Activated CD4-positive, alpha-beta memory T cell treated with anti-CD3 and anti-CD28 coated beads for 36 hours (primary cell): ENCODE results near the gene KLF3. TPM values are rescaled to one million over a fixed set of nuclear protein-coding genes. Genes with fewer than 3 reads are reported as not detected.

Source experiments
- CTCF ChIA-PET: fragments of 350-600 bp; sonication (Branson Sonifier 250); formaldehyde crosslinking; loops from one replicate; lab custom pipeline; 2021; ENCODE audit warnings: antibody characterized with exemption, inconsistent platforms; lab: Charles Lee
- POLR2A ChIA-PET: fragments of 350-600 bp; sonication (Branson Sonifier 250); formaldehyde crosslinking; loops from one replicate; lab custom pipeline; 2021; ENCODE audit warnings: antibody characterized with exemption; lab: Charles Lee
- DNase-seq: peaks from one replicate; pipeline ENCODE4 v3.0.0-alpha.2; 2020
- H3K27ac Mint-ChIP-seq: one replicate; pipeline ENCODE4 v1.8.0; 2021; ENCODE audit warnings: mixed read lengths
- H3K27me3 Mint-ChIP-seq: one replicate; pipeline ENCODE4 v1.8.0; 2021; ENCODE audit warnings: mixed read lengths
- H3K36me3 Mint-ChIP-seq: one replicate; pipeline ENCODE4 v1.8.0; 2021; ENCODE audit warnings: mixed read lengths
- H3K4me1 Mint-ChIP-seq: one replicate; pipeline ENCODE4 v1.8.0; 2021; ENCODE audit warnings: low read depth, mixed read lengths
- H3K4me3 Mint-ChIP-seq: one replicate; pipeline ENCODE4 v1.8.0; 2021; ENCODE audit warnings: mild to moderate bottlenecking, mixed read lengths
- H3K9me3 Mint-ChIP-seq: one replicate; pipeline ENCODE4 v1.8.0; 2021; ENCODE audit warnings: mixed read lengths
- intact Hi-C: fragments of 100-400 bp; cut with micrococcal nuclease; formaldehyde crosslinking; loops from one replicate; pipeline ENCODE4 v1.15.1; 2023
- total RNA-seq, 2 experiments: library from RNA; stranded (reverse); gene quantifications; one replicate each; pipeline ENCODE4 v1.2.3, GENCODE V29; 2021

The KLF3 gene
- total RNA-seq, 2 experiments from 2014 or later = 9.1 to 9.9 TPM

DNA sequence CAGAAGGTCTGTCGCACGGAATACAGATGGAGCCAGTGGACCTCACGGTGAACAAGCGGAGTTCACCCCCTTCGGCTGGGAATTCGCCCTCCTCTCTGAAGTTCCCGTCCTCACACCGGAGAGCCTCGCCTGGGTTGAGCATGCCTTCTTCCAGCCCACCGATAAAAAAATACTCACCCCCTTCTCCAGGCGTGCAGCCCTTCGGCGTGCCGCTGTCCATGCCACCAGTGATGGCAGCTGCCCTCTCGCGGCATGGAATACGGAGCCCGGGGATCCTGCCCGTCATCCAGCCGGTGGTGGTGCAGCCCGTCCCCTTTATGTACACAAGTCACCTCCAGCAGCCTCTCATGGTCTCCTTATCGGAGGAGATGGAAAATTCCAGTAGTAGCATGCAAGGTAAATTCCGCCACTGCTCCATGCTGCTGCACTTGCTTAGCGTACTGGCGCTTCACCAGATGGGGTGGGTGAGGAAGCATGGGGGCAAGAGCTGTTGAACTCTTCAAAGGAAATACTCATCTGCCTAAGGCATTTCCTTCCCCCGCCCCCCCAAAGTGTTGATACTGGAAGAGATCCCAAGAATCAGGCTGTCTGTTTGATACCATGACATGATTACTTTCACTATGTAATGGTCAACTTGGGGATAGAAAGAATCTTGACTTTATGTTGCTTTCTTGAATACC, 24.8 kb downstream of the KLF3 start:
- H3K4me1 Mint-ChIP-seq = peaks cover 45% of the 10 kb centered on the region
- no peaks in the 10 kb centered on the region for H3K27me3 Mint-ChIP-seq
- no peaks in the 10 kb centered on the region for H3K9me3 Mint-ChIP-seq
- peaks cover 23% of the 10 kb centered on the region for H3K36me3 Mint-ChIP-seq
- H3K27ac Mint-ChIP-seq = no peak overlapping the region
- no peak for DNase-seq
- no peak overlapping the region for H3K4me3 Mint-ChIP-seq
- ChIA-PET CTCF (interaction anchor here (0.8 kb wide), 1 partner anchor 509 kb away, joined by 3 read pairs; no protein-coding TSS in a partner anchor), POLR2A (no interaction called here)
- intact Hi-C loops = no loop called here

DNA sequence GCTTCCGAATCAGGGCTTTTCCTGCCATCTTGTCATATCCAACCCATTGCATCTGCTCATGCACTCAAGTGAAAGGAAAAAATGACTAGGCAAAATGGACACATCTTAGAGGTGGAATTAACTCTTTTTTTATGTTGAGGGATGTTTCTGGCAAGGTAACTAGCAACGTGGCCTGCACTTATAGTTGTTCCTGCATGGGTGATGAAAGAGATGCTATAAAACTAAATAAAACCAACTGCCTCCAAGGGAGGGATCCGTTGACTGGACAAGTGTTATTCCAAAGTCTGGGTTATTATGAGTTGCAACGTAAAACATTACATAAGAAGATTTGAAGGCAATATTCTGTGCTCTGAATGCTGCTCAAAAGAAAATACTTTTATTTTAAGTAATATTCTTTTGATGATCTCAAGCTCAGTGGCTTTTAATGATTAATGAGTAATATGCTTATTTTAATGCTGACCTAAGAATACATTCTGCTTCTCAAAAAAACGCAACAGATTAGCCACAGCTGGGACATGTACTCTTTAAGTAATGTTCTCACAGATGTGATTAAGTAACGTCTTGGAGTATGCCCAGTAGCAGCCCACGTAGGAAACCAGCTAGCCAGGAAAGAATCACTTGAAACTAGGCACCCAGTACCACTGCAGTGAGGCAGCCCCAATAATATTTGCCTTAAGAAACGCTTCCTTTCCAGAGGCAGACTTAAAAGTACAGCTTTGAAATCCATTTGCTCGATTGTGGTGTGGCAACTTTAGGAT, 27.4 kb downstream of the KLF3 start:
- intact Hi-C loops = no loop called here
- no peak overlapping the region for H3K4me3 Mint-ChIP-seq
- ChIA-PET CTCF (interaction anchor here (0.7 to 1.2 kb wide), 3 partner anchors 39 to 68 kb away, joined by 3 to 4 read pairs (median 4); no protein-coding TSS in a partner anchor), POLR2A (no interaction called here)
- H3K27me3 Mint-ChIP-seq = no peaks in the 10 kb centered on the region
- DNase-seq = no peak
- H3K4me1 Mint-ChIP-seq = peaks cover 22% of the 10 kb centered on the region
- peaks cover 37% of the 10 kb centered on the region for H3K36me3 Mint-ChIP-seq
- no peak overlapping the region for H3K27ac Mint-ChIP-seq
- no peaks in the 10 kb centered on the region for H3K9me3 Mint-ChIP-seq

DNA sequence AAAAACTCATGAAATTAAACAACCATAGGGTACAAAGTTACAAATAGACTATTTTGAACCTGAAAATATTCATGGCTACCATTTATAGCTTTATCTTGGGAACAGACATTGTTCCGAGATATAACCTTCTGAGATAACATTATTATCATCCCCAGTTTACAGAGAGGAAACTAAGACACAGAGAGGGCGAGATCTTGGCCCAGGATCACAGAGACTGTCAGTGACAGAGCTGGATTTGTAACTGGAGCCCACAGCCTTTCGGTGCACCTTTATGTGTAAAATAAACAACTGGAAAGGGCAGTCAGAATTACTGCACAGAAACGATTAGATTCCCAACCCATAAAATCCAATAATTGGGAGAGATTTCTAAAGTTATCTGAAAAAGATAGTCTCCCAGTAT, 28.4 kb downstream of the KLF3 start:
- Mint-ChIP-seq H3K27me3 (no peaks in the 10 kb centered on the region), H3K36me3 (peaks cover 43% of the 10 kb centered on the region), H3K4me3 (no peak overlapping the region), H3K4me1 (peaks cover 13% of the 10 kb centered on the region), H3K9me3 (no peaks in the 10 kb centered on the region), H3K27ac (no peak overlapping the region)
- DNase-seq = no peak
- CTCF ChIA-PET = interaction anchor here (0.7 to 2.4 kb wide), 4 partner anchors 38 to 512 kb away, joined by 3 to 11 read pairs (median 4); no protein-coding TSS in a partner anchor
- intact Hi-C loops = no loop called here
- POLR2A ChIA-PET = no interaction called here

GRCh38 chr4:38693569-38693968, 29.6 kb downstream of the KLF3 start:
- no peak overlapping the region for H3K4me3 Mint-ChIP-seq
- H3K9me3 Mint-ChIP-seq = no peaks in the 10 kb centered on the region
- ChIA-PET POLR2A (interaction anchor here (0.8 kb wide), 1 partner anchor 133 kb away, joined by 3 read pairs; no protein-coding TSS in a partner anchor), CTCF (interaction anchor here (1.0 to 2.4 kb wide), 3 partner anchors 18 to 514 kb away, joined by 3 to 11 read pairs (median 5); partner anchors contain the start of gene TLR10)
- intact Hi-C loops = no loop called here
- peaks cover 43% of the 10 kb centered on the region for H3K36me3 Mint-ChIP-seq
- H3K4me1 Mint-ChIP-seq = peaks cover 6% of the 10 kb centered on the region
- no peak overlapping the region for H3K27ac Mint-ChIP-seq
- no peak for DNase-seq
- H3K27me3 Mint-ChIP-seq = no peaks in the 10 kb centered on the region

GRCh38 chr4:38694330-38694729, 30.3 kb downstream of the KLF3 start:
- Mint-ChIP-seq H3K9me3 (no peaks in the 10 kb centered on the region), H3K27me3 (no peaks in the 10 kb centered on the region), H3K4me1 (peaks cover 6% of the 10 kb centered on the region), H3K4me3 (no peak overlapping the region), H3K36me3 (peaks cover 40% of the 10 kb centered on the region), H3K27ac (no peak overlapping the region)
- no peak for DNase-seq
- intact Hi-C loops = no loop called here
- CTCF ChIA-PET = interaction anchor here (1.0 to 2.4 kb wide), 3 partner anchors 19 to 514 kb away, joined by 3 to 11 read pairs (median 5); partner anchors contain the start of gene TLR10
- POLR2A ChIA-PET = no interaction called here

DNA sequence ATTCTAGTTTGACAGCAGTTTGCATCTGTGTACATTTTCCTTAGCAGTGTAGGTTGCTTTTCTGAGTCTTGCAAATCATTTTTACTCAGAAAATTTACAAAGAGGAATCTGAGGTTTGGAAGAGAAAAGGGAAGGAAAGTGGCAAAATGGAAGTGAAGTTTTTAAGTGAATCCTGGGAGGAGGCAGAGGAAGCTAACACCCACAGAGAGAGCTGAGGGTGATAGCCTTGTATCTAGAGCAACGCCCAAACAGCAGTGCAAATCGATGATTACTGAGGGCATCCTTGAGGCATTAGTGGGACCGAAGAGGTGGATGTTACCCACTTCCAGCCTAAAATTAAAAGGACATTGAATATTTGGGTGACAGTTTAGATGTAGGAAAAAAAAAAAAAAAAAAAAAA, 31.8 kb downstream of the KLF3 start:
- H3K4me1 Mint-ChIP-seq = peaks cover 6% of the 10 kb centered on the region
- no peaks in the 10 kb centered on the region for H3K9me3 Mint-ChIP-seq
- H3K4me3 Mint-ChIP-seq = no peak overlapping the region
- H3K27me3 Mint-ChIP-seq = no peaks in the 10 kb centered on the region
- CTCF ChIA-PET = no interaction called here
- no peak for DNase-seq
- H3K36me3 Mint-ChIP-seq = peaks cover 30% of the 10 kb centered on the region
- POLR2A ChIA-PET = no interaction called here
- H3K27ac Mint-ChIP-seq = no peak overlapping the region
- intact Hi-C loops = no loop called here

DNA sequence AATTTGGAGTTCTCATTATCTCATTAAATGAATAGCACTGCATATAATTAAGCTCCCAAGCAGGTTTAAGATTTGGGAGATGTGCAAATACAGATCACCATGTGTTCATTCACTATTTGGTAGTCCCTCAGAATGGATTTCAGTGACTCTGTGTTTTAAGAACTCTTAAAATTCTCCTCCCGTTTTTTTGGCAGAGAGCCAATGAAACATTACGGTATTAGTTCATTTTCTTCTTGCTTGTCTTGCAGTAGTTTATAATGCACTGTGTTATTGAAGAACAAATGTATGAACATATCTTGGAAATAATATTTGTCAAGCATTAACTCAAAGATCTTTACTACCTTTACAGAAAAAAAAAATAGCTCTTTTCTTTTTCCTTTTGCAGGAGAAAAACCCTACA, 32.7 kb downstream of the KLF3 start:
- peaks cover 30% of the 10 kb centered on the region for H3K36me3 Mint-ChIP-seq

GRCh38 chr4:38698176-38698575, 34.2 kb downstream of the KLF3 start:
- no peak for DNase-seq
- ChIA-PET POLR2A (no interaction called here), CTCF (interaction anchor here (0.6 to 0.8 kb wide), 2 partner anchors 30 to 487 kb away, joined by 3 to 4 read pairs; no protein-coding TSS in a partner anchor)
- Mint-ChIP-seq H3K27ac (no peak overlapping the region), H3K9me3 (no peaks in the 10 kb centered on the region), H3K4me1 (peaks cover 6% of the 10 kb centered on the region), H3K27me3 (no peaks in the 10 kb centered on the region), H3K4me3 (no peak overlapping the region), H3K36me3 (peaks cover 30% of the 10 kb centered on the region)
- intact Hi-C loops = no loop called here

More for the DNA sequence above, 32.7 kb downstream of the KLF3 start:
- peaks cover 6% of the 10 kb centered on the region for H3K4me1 Mint-ChIP-seq
- CTCF ChIA-PET = no interaction called here
- H3K27me3 Mint-ChIP-seq = no peaks in the 10 kb centered on the region
- no peak for DNase-seq
- no peaks in the 10 kb centered on the region for H3K9me3 Mint-ChIP-seq
- no peak overlapping the region for H3K27ac Mint-ChIP-seq
- H3K4me3 Mint-ChIP-seq = no peak overlapping the region
- POLR2A ChIA-PET = interaction anchor here (0.7 kb wide), 1 partner anchor 524 kb away, joined by 5 read pairs; no protein-coding TSS in a partner anchor
- intact Hi-C loops = no loop called here

DNA sequence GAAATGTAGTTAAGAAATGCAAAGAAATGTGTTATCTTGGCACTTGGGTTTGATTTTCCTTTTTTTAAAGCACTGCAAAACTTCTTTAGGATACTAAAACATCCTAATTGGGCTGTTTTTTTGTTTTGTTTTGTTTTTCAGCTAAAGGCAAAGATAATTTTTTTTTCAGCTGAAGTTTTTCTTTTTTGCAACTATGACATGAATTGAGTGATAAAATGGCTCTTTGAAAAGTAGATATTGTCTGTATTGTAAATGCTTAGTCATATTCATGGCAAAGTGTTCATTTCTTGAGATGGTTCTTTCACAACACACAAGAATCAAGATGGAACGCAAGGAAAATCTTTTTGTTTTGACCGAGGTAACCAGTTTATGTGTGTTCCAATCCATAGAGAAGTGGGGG, 35.1 kb downstream of the KLF3 start:
- ChIA-PET POLR2A (no interaction called here), CTCF (no interaction called here)
- H3K27me3 Mint-ChIP-seq = no peaks in the 10 kb centered on the region
- no peak for DNase-seq
- H3K27ac Mint-ChIP-seq = no peak overlapping the region
- peaks cover 4% of the 10 kb centered on the region for H3K4me1 Mint-ChIP-seq
- intact Hi-C loops = no loop called here
- no peak overlapping the region for H3K4me3 Mint-ChIP-seq
- H3K36me3 Mint-ChIP-seq = peaks cover 28% of the 10 kb centered on the region
- no peaks in the 10 kb centered on the region for H3K9me3 Mint-ChIP-seq

- H3K4me3 Mint-ChIP-seq = no peak overlapping the region
- no peak overlapping the region for H3K27ac Mint-ChIP-seq
- peaks cover 5% of the 10 kb centered on the region for H3K36me3 Mint-ChIP-seq
- H3K4me1 Mint-ChIP-seq = peaks cover 11% of the 10 kb centered on the region
- CTCF ChIA-PET = interaction anchor here (0.6 to 1.0 kb wide), 2 partner anchors 378 to 524 kb away, joined by 3 read pairs; no protein-coding TSS in a partner anchor
- H3K9me3 Mint-ChIP-seq = no peaks in the 10 kb centered on the region
- DNase-seq = no peak
- no peaks in the 10 kb centered on the region for H3K27me3 Mint-ChIP-seq
- POLR2A ChIA-PET = no interaction called here
- intact Hi-C loops = no loop called here
These were observed 39.6 kb downstream of the KLF3 start for GRCh38 chr4:38703635-38704034.

- ChIA-PET CTCF (interaction anchor here (0.7 to 1.1 kb wide), 3 partner anchors 17 to 525 kb away, joined by 3 read pairs; no protein-coding TSS in a partner anchor), POLR2A (no interaction called here)
- intact Hi-C loops = no loop called here
- DNase-seq = no peak
- Mint-ChIP-seq H3K27ac (no peak overlapping the region), H3K36me3 (no peaks in the 10 kb centered on the region), H3K9me3 (no peaks in the 10 kb centered on the region), H3K4me3 (no peak overlapping the region), H3K4me1 (peaks cover 11% of the 10 kb centered on the region), H3K27me3 (no peaks in the 10 kb centered on the region)
These were observed 40.7 kb downstream of the KLF3 start for GRCh38 chr4:38704622-38705154.

DNA sequence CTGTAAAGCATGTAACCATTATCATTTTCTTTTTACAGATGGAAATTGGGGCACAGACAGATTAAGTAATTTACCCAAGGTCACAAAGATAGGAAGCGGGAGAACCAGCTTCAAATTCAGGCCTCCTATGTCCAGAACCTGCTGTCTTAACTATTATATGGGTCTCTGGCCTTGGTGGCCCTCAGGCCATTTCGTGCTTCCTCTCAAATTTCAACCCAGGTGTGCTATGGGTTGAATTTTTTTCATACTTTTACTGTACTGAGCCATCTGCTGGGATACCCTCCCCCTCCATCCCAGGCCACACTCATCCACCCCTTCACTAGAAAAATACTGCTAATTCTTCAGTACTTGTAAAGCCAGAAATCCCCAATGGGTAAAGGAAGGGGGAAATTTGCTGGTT, 42.3 kb downstream of the KLF3 start:
- H3K27ac Mint-ChIP-seq = no peak overlapping the region
- no peaks in the 10 kb centered on the region for H3K27me3 Mint-ChIP-seq
- POLR2A ChIA-PET = no interaction called here
- peaks cover 11% of the 10 kb centered on the region for H3K4me1 Mint-ChIP-seq
- no peak for DNase-seq
- intact Hi-C loops = no loop called here
- no peaks in the 10 kb centered on the region for H3K9me3 Mint-ChIP-seq
- H3K4me3 Mint-ChIP-seq = no peak overlapping the region
- CTCF ChIA-PET = no interaction called here
- no peaks in the 10 kb centered on the region for H3K36me3 Mint-ChIP-seq
